Stimulated activated naive CD4-positive, alpha-beta T cell (primary cell): ENCODE measurements around the gene AVP.

ENCODE experiments used
- DNase-seq, 6 experiments: peaks; one replicate each; lab custom pipeline; 2025; lab: John Stamatoyannopoulos, UW

Gene AVP

GRCh38 chr20:3047486-3048419, 36.8 kb downstream of the AVP start:
- DNase-seq = peak in 1 of 6 experiments; percentile 6

DNA sequence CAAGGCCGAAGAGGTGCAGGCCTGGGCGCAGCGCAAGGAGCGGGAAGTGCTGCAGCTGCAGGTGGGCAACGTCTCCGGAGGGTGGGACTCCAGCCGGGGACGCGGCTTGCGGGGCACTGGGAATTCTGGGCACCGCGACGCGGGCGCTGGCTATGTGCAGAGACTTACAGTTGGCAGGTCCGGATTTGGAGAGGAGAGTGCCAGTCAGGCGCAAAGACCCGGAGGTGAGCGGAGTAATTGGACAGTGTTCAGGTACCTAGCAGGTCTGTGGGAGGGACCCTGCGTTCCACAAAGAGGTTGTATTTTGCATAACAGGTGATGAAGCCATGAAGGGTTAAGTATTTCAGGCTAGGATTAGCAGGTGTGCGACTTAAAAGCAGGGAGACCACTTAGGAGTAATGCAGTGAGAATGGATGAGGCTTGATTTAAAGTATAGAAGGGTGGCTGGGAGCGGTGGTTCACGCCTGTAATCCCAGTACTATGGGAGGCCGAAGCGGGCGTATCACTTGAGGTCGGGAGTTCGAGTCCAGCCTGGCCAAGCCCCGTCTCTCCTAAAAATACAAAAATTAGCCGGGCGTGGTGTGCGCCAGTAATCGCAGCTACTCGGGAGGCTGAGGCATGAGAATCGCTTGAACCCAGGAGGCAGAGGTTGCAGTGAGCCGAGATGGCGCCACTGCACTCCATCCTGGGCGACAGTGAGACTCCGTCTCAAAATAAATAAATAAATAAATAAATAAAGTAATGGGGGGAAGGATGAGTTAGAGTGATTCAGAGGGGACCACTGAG, 37.7 kb downstream of the AVP start:
- no peak for DNase-seq

- DNase-seq = peak; percentile 48 to 81 (median 68)
Measured at GRCh38 chr20:3045816-3046676, 38.5 kb downstream of the AVP start, which contains the start of gene MRPS26. TSS of gene MRPS26 (plus strand) at chr20:3046052. CDS start at chr20:3046069, 17 bp downstream.

DNA sequence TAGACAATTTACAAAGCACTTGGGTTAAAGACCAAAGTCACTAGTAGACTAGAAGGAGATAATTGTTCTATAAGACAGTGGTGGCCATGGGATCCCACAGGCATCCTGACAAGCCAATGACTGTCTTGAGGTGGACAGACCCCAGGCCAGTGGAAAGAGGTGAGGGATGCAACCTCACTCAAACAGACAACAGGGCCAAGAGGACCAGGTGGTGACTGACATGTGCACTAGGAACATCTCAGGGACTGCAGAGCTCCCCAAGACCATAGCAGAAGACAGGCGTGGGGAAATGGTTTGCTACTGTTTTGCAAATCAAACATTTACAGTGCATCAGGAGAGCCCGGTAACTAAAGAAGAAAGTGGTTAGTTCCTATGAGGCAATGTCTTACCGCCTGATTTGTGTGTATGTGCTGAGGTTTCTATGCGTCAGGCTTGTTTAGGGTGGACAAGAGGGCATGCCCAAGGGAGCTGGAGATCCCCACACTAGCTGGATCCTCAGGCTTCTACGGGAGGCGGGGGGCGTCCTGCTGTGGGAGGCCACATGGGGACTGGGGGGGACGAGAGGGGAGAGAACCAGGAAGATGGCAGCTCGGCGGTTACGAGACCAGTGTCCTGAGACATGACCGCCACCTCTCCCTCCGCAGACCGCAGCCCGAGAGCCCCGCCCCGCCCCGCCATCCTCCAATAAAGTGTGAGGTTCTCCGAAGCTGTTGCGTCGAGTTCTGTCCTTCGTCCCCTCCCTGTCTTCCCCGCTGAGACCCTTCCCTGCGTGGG, 39.3 kb downstream of the AVP start:
- peak in 5 of 6 experiments; percentile 33 to 66 (median 52) for DNase-seq

DNA sequence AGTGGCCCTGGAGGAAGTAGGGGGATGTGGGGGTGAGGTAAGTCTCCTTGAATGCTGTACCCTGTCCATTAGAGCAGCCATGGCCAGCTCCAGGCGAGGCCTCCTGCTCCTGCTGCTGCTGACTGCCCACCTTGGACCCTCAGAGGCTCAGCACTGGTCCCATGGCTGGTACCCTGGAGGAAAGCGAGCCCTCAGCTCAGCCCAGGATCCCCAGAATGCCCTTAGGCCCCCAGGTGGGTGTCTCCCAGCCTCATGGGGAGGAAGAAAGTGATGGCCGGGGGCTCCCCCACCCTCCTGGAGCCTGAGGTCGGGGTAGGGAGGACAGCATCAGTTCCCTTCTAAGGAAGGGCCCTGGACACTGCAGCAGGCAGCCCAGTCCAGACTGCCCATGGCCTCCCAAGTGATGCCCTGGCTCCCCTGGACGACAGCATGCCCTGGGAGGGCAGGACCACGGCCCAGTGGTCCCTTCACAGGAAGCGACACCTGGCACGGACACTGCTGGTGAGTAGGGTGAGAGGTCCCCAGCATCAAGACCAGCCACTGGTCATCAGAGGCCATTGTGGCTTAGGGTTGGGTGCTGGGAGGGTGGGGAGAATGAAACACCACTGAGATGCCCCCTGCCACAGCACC, 40.1 kb downstream of the AVP start:
- DNase-seq = no peak

GRCh38 chr20:3043322-3043721, 41.2 kb downstream of the AVP start, which contains the start of gene GNRH2:
TSS of gene GNRH2 (plus strand) at chr20:3043622. CDS start at chr20:3044415, 793 bp downstream.
- DNase-seq = no peak

GRCh38 chr20:3042625-3043024, 41.9 kb downstream of the AVP start:
- no peak for DNase-seq

DNA sequence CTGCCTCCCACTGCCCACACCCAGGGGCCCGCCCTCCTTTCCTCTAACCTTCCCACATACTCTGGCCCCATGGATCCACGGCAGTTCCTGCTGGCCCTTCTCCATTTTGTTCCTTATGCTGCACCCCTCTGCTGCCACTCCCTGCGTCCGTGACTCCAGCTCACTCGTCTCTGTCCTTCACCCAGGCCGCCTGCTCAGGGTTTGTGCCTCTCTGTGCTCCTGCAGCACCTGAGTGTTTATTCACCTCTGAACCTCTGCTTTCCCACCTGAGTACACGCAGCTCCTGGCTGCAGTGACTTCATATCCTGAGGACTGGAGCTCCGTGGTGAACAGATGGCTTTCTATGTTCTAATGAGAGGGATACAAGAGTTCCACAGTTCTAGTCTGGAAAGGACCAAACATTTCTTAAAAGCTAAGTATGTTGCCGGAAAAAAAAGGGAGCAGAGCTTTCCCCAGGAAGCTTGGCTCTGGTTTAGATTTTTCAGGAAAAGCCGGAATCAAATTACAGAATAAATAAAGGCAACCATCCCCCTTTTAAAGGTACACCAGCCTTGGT, 42.6 kb downstream of the AVP start:
- DNase-seq = no peak

- no peak for DNase-seq
Measured at GRCh38 chr20:3040086-3040485, 44.4 kb downstream of the AVP start.

DNA sequence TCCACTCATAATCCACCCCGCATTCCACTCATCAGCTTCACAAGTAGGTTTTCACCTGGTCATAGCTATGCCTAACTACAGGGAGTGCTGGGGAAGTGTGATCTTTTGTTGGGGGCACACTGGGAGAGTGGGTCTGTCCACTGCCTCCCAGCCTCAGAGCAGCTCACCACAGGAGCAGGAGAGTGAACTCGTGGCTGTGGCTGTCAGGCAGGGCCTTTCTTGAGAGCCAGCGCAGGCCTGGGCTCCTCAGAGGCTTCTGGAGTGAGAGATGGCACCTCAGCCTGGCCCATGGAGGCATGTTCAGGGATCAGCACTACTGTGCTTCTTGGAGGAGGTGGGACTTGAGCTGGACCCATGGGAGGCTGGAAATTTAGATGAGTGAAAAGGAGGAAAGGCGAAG, 45.1 kb downstream of the AVP start:
- no peak for DNase-seq

GRCh38 chr20:3038454-3038853, 46.1 kb downstream of the AVP start:
- no peak for DNase-seq

GRCh38 chr20:3037654-3038053, 46.9 kb downstream of the AVP start:
- no peak for DNase-seq

DNA sequence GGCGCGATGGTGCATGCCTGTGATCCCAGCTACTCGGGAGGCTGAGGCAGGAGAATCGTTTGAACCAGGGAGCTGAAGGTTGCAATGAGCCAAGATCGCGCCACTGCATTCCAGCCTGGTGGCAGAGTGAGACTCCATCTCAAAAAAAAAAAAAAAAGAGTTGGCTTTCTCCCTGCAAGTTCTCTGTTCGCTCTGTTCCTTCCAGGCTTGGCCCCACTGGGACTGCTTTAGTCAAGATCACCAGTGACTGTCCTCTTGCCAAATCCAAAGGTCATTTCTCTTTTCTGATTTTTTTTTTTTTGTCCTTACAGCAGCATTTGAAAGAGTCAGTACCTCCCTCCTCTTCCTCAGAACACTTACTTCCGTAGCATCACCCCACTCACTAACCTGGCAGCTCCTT, 51.9 kb downstream of the AVP start:
- no peak for DNase-seq
